ENCODE data around the gene C4BPB.

DNA sequence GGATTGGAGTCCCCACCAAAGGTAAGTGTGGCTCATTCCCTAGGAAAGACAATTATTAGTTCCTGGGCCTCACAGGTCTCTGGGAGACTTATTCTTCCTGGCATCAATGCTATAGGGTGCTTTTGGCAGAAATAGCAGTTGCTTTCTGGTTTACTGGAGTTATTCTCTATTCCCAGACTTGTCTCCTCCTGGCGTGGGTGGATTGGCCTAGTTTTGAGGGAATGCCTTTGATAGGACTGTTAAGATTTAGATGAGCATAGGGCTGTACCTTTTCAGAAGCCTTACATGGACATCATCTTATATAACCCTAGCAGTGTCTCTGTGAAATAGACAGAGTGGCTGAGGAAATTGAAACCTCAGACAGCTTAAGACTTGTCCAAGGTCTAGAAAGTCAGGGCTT lies 26.6 kb upstream of the C4BPB start:
- TF ChIP-seq, protein P1, sequence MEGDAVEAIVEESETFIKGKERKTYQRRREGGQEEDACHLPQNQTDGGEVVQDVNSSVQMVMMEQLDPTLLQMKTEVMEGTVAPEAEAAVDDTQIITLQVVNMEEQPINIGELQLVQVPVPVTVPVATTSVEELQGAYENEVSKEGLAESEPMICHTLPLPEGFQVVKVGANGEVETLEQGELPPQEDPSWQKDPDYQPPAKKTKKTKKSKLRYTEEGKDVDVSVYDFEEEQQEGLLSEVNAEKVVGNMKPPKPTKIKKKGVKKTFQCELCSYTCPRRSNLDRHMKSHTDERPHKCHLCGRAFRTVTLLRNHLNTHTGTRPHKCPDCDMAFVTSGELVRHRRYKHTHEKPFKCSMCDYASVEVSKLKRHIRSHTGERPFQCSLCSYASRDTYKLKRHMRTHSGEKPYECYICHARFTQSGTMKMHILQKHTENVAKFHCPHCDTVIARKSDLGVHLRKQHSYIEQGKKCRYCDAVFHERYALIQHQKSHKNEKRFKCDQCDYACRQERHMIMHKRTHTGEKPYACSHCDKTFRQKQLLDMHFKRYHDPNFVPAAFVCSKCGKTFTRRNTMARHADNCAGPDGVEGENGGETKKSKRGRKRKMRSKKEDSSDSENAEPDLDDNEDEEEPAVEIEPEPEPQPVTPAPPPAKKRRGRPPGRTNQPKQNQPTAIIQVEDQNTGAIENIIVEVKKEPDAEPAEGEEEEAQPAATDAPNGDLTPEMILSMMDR (optimal IDR thresholded peaks at IDR 0.05 in 1 of 3, IDR thresholded peaks at IDR 0.05 in 1 of 3, conservative IDR thresholded peaks at IDR 0.05 in 1 of 3; ENCODE audit: extremely low read depth in 1 of 3, insufficient read depth in 2 of 3, low read length in 3 of 3): no peak
- TF ChIP-seq EZH2 (IDR thresholded peaks at IDR 0.05; ENCODE audit: low read length): no peak
